A549 treated with GW870086 at 1 μM for 4 hours (cell line): Measurements from ENCODE around the gene SSR3. TPM values are rescaled to one million over a fixed set of nuclear protein-coding genes. Genes with fewer than 3 reads are reported as not detected.

Experiments
- total RNA-seq: library from RNA; stranded (reverse); fragments of 200-300 nt; extraction: Qiagen RNA extraction; gene quantifications from 5 replicates; pipeline ENCODE4 v1.2.3, GENCODE V29; 2022; ENCODE audit warnings: low read depth

Gene SSR3
- 160 to 210 TPM (median 200 TPM) in 5 replicates for total RNA-seq

GRCh38 chr3:156554842-156555687, at the start of gene SSR3:
SSR3 (minus strand) TSS chr3:156555117; CDS start chr3:156555089, 28 bp downstream.

Other genes with a start within 250 kb of the SSR3 start
- gene TIPARP, start 119.5 kb upstream of the SSR3 start, total RNA-seq = 48.9 to 65.6 TPM (median 55.1 TPM) in 5 replicates